Fibroblast of skin of left quadriceps (primary cell): Measurements from ENCODE around the gene KLHL1.
"Not testable (repeated sequence)": the region's sequence is repeated elsewhere in the genome, so short reads cannot be mapped to it uniquely, and the experiment has no call there.

ENCODE experiments used
- DNase-seq, 2 experiments: peaks; one replicate each; pipeline ENCODE4 v3.0.0-alpha.2; 2013; ENCODE audit warnings: low read depth in 2 of 2

KLHL1 gene

GRCh38 chr13:70108356-70109105 is at the start of gene KLHL1:
Gene KLHL1 (minus strand): TSS chr13:70108452. CDS start chr13:70107699, 753 bp downstream.
- no peak for DNase-seq

GRCh38 chr13:70142658-70143057 is 34.4 kb upstream of the KLHL1 start:
- not testable (repeated sequence) for DNase-seq

- DNase-seq, result no peak
Measured at GRCh38 chr13:70128098-70128497, 19.8 kb upstream of the KLHL1 start.

- no peak for DNase-seq
Measured at GRCh38 chr13:70125693-70126092, 17.4 kb upstream of the KLHL1 start.

- DNase-seq, result no peak
Measured at GRCh38 chr13:70117338-70117905, 9.2 kb upstream of the KLHL1 start.

GRCh38 chr13:70107498-70108281 is 562 bp downstream of the KLHL1 start, which contains the start of gene ATXN8OS:
Gene ATXN8OS (plus strand): TSS chr13:70107826.
- no peak for DNase-seq

- no peak for DNase-seq
Measured at GRCh38 chr13:70107125-70107497, 1.1 kb downstream of the KLHL1 start.

GRCh38 chr13:70104481-70104880 is 3.8 kb downstream of the KLHL1 start:
- no peak for DNase-seq

- DNase-seq, result no peak
Measured at GRCh38 chr13:70098669-70099068, 9.6 kb downstream of the KLHL1 start.

GRCh38 chr13:70090036-70090723 is 18.1 kb downstream of the KLHL1 start:
- DNase-seq, result no peak

GRCh38 chr13:70088926-70089325 is 19.3 kb downstream of the KLHL1 start:
- DNase-seq, result no peak

- DNase-seq, result no peak
Measured at GRCh38 chr13:70087247-70087646, 21.0 kb downstream of the KLHL1 start.

- no peak for DNase-seq
Measured at GRCh38 chr13:70080012-70080411, 28.2 kb downstream of the KLHL1 start.

GRCh38 chr13:70054572-70054971 is 53.7 kb downstream of the KLHL1 start:
- no peak for DNase-seq

- DNase-seq, result no peak
Measured at GRCh38 chr13:70051531-70051930, 56.7 kb downstream of the KLHL1 start.

- no peak for DNase-seq
Measured at GRCh38 chr13:70043685-70044084, 64.6 kb downstream of the KLHL1 start.

GRCh38 chr13:70042193-70042592 is 66.1 kb downstream of the KLHL1 start:
- no peak for DNase-seq

- no peak for DNase-seq
Measured at GRCh38 chr13:70034286-70034685, 74.0 kb downstream of the KLHL1 start.

- DNase-seq, result no peak
Measured at GRCh38 chr13:70027551-70027950, 80.7 kb downstream of the KLHL1 start.

GRCh38 chr13:70023516-70023915 is 84.7 kb downstream of the KLHL1 start:
- DNase-seq, result no peak

GRCh38 chr13:70022646-70023045 is 85.6 kb downstream of the KLHL1 start:
- DNase-seq, result no peak

GRCh38 chr13:70016116-70016515 is 92.1 kb downstream of the KLHL1 start:
- no peak for DNase-seq
